EL (cell line): ENCODE measurements around the gene GINS1.
"Not testable (repeated sequence)": the region's sequence is repeated elsewhere in the genome, so short reads cannot be mapped to it uniquely, and the experiment has no call there.

Experiments used
- DNase-seq: peaks from one replicate; pipeline ENCODE4 v3.0.0-alpha.2; 2016

The GINS1 gene

DNA sequence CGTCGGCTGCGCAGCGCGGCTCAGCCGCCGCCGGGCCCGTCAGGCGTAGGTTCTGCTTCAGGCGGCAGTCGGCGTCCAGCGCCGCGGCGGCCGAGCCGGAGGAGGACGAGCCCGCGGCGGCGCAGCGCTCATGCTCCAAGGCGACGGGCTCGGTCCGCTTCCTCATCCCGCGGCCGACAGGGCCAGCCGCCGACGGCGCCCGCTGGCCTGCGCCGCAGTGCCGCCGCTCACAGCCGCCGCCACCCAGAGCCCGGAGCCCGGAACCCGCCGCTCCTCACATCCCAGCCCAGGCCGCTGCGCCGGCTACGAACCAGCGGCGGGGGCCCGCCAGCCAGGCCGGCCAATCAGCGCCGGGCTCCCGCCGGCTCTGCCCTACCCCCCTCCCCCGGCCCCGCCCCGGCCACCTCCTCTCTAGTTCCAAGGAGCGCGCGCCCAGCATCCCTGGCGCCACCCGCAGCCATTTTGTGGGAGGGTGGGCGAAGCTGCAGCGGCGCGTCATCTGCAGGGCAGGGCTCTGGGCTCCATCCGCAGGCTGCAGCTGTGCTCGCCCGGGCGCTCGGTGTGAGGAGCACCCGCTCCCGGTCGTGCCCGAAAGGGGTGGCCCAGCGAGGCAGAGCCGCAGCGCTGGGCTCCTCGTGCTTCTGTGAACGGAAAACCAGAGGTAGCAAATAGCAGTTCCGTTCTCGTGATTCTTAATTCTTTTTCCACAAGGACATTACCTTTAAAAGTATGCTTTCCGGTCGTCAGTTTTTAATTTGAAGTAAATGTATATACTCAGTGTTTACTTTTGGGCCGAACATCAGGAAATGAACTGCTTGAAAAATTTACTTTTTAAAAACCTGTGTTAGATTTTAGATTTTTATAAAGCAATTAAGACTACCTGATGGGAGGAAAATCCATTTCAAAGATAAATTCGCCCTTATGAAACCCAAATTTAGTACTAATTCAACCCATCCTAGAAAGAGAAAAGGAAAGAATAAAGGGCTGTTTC lies 16.6 kb upstream of the GINS1 start, which contains the start of gene ABHD12:
TSS of gene ABHD12 (minus strand) at position 298 of the 991 bp plus-strand sequence. CDS start at position 166, 132 bp downstream.
- DNase-seq: peak; percentile 98

DNA sequence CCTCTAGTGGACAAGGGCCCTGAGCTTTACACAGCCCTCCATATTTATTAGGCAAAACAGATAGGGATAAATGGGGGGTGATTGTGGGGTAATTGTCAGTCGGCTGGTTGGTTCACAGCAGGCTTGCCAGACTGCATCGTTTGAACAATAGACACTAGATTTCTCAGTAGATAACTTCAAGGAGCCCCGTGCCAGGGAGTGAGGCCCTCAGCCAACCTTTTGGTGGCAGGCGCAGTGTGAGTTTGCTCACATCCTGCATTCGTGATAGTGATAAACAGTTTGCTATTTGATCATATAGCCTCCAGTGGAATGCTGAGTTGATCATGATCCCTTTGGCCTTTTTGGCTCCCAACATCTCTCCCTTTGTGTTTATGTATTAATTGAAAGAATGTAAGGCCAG lies 13.2 kb upstream of the GINS1 start:
- DNase-seq: no peak

DNA sequence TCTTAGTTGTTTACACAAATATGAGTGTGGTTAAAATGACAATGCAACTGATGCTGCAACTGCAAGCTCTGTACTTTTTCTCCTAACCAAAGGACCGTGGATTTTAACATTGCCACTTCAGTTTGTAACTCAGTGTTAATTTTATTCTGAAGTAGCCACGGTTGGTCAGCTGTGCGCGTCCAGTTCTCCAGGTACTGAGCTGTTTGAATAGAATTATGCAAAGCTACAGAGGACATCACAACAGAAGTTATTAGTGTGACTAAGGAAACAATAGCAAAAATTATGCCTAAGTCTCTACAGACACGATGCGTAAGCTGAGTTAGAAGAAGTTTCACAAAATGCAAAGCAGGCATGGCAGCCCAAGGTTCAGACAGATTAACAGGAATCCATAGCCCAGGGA lies 12.5 kb upstream of the GINS1 start:
- no peak for DNase-seq

DNA sequence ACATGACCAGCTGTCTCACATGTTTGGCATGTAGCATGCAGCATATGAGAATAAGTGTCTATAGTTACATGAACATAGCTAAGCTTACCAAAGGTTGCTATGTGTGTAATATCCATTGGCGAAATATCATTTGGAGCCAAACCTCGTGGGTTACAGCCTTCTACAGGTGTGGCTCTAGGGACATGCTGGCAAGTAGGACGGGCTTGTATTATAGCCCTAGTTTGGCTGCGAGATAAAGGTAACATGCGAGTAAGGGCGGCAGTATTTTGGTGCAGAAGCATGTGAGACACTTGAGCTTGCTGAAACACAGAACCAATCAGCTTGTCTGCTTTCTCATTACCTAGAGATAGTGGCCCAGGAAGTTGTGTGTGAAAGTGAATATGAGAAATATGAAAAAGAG lies 10.4 kb upstream of the GINS1 start:
- no peak for DNase-seq

DNA sequence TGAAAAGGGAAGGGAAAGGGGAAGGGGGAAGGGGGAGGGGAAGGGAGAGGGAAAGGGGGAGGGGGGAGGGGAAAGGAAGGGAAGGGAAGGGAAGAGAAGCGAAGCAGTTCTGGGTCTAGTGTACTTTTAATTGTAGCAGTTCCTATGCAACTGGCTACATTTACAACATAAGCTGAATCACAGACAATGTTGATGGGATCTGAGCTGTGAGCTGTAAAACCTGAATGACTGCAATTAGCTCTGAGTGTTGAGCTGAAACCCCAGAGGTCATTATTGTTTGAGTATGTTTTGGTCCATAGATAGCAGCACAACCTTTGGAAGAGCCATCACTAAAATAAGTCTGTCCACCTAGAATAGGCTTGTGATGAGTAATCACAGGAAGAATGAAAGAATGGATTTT lies 9.7 kb upstream of the GINS1 start:
- DNase-seq: no peak

DNA sequence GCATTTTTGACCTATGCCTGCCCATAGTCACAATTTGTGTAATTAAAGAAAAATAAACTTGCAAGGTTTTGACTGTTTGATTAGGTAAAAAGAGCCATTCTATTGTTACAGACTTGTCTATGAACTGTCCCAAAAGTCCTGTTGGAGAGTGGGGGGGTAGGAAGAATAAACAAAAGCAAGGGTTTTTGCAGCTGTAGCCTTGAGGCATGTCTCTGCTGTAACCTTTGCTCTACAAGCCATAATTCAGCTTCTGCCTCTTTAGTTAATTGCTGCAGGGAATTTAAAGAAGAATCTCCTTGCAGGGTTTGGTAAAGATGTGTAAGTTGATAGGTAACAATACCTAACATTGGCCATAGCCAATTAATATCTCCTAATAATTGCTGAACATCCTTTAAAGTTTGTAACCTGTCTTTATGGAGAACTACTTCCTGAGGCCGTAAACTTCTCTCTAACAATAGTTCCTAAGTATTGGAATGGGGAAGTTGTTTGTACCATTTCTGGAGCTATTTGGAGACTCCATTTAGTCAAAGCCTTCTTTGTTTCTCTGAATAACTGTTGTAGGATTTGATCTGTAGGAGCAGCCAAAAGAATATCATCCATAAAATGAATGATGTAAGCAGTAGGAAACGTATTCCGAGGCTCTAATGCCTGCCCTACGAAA lies 9.0 kb upstream of the GINS1 start:
- DNase-seq: no peak

DNA sequence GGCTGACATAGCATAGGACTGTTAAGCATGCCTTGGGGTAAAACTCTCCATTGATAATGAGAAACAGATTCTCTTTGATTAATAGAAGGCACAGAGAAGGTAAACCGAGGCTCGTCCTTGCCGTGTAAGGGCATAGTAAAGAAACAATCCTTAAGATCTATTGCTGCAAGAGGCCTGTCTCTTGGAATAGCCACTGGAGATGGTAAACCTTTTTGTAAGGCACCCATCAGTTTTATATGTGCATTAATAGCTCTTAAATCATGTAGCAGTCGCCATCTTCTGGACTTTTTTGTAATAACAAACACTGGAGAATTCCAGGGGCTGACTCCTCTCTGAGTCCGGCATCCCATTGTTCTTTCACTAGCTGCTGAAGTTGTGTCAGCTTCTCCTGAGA lies 8.4 kb upstream of the GINS1 start:
- peak; percentile 76 for DNase-seq

DNA sequence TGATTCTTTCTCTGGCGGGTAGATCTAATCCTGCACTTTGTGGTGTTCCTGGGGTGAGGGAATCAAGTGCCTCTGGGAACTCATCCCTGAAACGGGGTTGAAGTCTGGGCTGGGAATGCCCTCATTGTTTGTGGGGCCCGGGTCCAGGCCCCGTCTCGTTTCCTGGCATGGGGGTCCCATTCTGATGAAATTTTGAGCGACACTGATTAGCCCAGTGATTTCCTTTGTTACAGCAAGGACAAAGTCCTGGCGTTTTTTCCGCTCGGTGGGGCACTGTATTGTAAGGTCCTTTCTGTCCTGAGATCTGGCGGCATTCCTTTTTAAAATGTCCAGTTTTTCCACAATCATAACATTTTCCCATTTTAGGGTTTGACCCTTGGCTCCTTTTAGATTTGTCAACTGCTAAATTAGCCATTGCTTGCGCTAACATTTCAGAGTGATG lies 7.2 kb upstream of the GINS1 start:
- DNase-seq: not testable (repeated sequence)

DNA sequence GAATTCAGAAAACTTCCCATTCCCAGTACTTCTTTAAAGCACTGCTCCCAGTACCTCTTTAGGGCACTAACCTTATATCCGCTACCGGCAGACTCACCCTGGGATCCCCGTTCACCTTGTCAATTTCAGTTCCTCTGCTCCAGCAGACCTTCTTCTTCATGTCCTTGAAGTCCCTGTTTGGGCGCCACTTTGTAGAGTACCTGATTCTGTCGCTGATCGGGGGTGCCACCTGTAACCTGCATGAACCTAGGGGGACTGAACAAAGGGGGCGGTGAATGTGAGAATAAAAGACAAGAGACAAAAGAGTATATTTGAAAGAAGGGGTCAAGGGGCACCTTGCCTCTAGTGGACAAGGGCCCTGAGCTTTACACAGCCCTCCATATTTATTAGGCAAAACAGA lies 4.9 kb upstream of the GINS1 start:
- no peak for DNase-seq

DNA sequence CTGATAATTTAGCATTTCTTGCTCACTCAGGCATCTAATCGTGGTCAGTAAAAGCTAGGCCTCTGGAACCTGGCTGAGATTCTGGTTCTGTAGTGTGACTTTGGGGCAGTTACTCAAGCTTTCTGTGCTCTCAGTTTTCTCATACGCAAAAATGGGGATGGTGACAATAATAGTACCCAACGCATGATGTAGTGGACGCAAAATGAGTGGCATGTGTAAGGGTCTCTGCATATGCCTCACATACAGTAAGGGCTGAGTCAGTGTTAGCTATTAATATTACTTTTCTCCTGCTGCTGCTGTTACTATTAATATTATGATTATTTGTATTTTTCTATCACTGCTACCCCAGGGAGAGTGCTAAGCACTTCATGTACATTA lies 686 bp downstream of the GINS1 start:
- no peak for DNase-seq

DNA sequence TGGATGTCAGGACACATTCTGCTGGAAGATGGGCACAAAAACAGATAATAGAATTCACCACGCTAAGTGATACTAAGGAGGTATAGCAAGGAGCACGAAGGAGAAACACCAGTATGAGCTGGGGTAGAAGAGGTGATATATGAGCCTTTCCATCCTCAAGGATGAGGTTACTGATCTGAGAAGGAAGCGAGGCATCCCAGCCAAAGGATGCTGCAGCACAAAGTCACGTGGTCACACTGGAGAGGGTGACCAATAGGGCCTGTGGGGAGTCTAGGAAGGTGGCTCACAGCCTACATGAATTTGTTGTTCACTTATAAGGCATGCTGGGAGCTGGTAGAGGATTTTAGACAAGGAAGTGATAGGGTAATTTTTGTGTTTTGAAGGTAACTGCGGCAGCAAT lies 1.4 kb downstream of the GINS1 start:
- peak; percentile 36 for DNase-seq

DNA sequence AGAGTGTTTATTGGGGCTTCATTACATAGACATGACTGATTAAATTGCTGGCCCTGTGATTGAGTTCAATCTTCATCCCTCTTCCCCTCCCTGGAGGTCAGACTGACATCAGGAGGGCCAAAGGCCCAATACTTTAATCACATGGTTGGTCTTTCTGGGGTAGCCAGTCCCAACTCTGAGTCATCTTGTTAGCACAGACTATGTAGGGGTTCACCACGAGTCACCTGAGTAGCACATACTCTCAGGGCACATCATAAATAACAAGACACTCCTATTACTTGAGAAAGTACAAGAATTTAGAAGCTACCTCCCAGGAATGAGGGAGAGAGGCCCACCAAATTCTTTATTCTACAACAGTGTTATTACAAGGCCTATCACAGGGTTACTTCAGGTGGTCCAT lies 11.3 kb downstream of the GINS1 start:
- peak; percentile 55 for DNase-seq

DNA sequence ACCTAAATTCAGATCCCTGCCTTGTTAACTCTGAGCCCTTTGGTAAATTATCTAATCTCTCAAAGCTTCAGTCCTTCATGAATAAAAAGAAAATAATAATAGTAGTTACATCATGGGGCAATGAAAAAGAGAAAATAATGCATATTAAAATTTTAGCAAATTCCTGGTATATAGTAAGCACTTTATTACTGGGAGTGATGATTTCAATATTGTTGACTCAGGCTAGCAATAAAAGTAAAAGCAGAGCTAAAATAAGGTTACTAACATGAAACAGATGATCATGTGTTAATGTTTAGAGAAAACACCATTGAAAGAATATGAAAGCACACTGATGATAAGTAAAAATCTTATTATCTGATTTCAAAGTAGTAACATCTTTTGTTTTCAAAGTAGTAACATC lies 13.6 kb downstream of the GINS1 start:
- DNase-seq: no peak

DNA sequence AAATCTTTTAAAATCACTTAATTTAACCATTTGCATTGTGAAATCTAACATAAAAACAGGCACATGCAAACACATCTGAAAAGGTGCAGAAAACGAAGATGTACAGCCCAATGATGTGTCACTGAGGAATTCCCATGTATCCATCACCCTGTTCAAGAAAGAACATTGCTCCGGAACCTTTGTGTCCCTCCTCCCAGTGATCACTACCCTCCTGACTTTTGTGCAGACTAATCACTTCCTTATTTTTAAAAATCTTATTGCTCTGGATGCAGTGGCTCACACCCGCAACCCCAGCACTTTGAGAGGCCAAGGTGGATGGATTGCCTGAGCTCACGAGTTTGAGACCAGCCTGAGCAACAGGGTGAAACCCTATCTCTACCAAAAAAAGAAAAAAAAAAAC lies 14.6 kb downstream of the GINS1 start:
- DNase-seq: no peak

DNA sequence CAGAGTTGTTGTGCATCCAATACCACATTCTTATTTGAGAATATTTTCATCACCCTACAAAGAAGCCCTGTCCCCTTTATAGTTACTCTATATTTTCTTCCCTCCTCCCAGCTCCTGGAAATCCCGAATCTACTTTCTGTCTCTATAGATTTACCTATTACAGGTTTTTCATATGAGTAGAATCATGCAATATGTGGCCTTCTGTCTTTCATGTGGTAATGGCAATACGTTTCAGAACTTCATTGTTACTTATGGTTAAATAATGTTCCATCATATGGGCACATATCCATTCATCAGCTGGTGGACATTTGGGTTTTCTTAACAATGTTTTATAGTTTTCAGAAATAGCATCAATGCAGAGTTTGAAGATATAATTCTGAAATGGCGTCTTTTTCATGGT lies 17.1 kb downstream of the GINS1 start:
- no peak for DNase-seq

DNA sequence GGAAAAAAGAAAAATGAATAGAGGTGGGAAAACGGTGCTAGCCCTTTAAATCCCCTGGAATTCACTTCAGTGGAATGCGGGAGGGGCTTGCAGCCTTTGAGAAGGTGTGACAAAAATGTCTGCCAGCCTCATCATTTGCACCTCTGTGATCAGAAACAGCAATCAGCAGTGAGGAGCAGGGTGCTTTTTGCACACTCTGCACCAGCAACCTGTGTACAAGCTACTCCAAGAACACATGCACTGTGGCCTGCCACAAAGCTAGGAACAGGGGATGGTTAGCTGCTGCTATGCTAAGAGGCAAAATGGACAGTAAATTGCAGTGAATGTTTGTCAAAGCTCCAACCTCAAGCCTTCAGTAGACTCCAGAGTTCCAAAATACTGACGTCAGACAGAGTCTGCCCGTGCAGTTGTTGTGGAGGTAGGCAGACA lies 29.7 kb downstream of the GINS1 start:
- DNase-seq: peak; percentile 15

DNA sequence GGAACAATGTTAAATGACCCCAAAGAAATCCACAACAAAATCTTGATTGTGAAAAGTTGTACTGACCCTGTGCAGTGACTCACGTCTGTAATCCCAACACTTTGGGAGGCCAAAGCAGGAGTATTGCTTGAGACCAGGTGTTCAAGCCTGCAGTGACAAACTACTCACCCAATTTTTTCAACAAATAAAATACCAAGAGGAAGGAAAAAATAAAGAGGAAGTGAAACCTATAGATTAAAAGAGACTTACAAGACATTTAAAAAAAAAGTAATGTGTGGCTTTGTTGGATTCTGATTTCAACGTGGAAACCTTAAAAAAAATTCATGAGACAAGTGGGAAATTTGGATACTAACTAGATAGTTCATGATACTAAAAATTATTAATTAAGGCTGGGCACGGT lies 31.9 kb downstream of the GINS1 start:
- DNase-seq: no peak

DNA sequence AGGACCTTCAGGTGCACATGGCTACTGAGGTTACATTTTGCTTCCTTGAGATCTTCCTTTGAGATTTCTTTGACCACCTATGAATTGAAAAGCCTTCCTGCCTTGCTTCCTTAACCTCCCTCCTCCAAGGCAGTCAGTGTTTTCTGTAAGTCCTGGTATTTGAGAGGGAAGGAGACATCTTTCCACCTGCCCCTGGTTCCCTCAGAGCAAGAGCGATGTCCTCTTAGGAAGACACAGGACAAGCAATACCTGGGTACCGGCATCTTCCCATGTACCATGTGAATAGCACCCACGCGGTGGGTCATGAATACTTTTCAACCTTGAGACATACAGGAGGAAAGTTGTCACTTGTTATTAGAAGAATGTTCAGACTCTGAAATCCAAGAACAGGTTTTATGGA lies 37.1 kb downstream of the GINS1 start:
- DNase-seq: no peak

DNA sequence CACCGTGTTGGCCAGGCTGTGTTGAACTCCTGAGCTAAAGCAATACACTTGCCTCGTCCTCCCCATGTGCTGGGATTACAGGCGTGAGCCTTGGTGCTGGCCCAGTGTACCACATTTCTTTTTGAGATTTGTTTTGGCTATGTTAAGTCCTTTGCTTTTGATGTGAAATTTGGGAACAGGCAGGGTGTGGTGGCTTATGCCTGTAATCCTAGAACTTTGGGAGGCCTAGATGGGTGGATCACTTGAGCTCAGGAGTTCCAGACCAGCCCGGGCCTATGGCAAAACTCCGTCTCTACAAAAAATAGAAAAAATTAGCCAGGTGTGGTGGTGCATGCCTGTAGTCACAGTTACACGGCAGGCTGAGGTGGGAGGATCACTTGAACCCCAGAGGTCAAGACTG lies 40.2 kb downstream of the GINS1 start:
- no peak for DNase-seq

DNA sequence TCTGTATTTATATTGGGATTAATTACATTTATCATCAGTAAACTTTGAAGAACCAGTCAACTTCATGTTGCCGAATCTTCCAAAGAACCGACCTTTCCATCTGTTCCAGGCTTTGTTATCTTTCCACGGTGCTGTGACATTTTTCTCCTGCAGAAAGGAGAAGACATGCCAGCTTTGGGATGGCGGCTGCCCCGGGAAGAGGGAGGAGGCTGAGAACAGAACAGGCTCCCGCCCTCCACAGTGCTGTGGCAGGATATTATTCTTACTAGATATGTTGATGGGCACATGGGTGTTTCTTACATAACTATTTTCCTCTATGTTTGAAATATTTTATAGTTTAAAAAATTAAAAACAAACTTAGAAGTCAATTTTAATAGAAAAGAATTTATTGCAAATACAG lies 44.9 kb downstream of the GINS1 start:
- no peak for DNase-seq

DNA sequence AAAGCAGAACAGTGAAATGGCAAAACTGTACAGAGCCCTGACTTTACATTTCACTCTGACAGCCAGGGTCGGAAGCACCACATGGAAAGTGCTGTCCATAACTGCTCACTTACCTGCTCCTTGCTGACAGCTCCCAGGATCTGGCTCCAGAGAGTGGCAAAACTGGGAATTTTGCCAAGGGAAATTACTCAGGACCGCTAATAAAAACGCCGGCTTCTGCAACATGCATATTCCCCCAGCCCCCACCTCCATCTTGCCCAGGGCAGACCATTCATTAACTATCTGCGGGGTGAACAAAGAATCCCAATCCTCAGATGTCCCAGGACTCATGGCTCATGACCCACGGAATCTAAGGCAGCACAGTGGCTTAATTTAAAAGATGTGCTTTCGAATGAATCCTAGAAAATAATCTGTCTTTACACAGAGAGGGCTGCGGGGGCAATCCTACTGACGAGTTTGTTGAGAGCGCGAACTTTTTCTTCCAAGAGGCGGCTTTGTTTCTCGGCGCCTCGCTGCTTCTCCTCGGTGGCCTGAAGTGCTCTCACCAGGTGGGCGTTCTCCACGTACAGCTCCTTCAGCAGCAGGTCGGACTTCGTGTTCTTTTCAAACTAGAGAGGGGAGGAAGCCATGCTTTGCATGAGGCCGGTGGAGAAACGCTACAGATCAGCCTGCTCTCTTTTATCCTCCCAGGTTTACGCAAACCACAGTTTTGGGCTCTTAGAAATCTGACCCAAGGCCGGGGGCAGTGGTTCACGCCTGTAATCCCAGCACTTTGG lies 45.8 kb downstream of the GINS1 start:
- DNase-seq: peak; percentile 49

DNA sequence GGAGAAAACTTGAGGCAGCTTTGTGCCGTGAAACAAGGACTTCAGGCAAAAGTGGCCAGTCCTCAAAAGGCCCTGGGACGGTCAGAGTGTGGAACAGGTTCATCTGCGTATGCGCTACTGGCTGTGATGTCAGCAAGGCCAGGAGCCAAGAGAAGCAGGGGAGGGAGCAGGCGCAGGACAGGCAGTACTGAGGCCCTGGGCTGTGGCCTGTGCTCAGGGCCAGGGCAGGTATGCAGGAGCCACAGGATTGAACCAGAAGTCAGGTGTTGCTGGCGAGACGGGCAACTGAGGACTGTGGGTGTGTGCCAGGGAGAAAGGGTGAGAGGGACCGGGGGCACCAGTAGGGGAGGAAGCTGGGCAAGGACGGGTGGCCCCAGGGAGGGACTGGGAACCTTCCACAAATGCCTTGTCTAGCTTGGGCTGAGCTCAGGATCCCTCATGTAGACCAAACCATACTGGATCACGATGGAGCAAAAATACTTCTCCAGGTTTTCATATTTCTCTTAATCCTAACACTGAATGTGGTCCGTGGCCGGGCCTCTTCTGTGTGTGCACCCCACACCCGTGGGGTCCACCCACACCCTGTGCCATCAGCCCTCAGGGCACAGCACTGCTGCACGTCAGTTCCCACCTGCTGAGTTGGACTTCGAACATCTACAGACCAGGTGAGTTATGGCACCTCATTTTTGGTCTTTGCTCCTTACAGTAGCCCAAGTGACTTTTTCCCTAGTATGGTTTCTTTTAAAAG lies 46.9 kb downstream of the GINS1 start:
- no peak for DNase-seq
